NCI-H187 (cell line): ENCODE data around the gene RASGRP1.

ENCODE experiments used
- DNase-seq, 2 experiments: peaks; one replicate each; lab custom pipeline; 2025; lab: John Stamatoyannopoulos, UW

The RASGRP1 gene

DNA sequence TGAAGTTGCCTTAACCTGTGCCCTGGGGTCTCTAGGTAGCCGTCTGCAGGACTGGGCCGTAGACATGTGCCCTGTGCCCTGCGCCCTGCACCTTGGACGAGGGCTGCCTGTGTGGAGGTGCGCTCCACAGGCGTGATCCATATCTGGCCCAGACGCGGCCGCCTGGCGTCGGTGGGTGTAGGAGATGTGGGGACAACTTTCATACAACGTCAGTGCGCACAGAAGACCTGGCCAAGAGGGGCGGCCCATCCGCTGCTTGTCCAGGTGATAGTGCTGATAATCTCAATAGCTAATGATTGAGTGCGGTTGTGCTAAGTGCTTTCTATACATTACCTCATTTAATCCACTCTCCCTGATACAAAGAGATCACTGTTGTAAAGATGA, 665 bp upstream of the RASGRP1 start:
- DNase-seq, result no peak

DNA sequence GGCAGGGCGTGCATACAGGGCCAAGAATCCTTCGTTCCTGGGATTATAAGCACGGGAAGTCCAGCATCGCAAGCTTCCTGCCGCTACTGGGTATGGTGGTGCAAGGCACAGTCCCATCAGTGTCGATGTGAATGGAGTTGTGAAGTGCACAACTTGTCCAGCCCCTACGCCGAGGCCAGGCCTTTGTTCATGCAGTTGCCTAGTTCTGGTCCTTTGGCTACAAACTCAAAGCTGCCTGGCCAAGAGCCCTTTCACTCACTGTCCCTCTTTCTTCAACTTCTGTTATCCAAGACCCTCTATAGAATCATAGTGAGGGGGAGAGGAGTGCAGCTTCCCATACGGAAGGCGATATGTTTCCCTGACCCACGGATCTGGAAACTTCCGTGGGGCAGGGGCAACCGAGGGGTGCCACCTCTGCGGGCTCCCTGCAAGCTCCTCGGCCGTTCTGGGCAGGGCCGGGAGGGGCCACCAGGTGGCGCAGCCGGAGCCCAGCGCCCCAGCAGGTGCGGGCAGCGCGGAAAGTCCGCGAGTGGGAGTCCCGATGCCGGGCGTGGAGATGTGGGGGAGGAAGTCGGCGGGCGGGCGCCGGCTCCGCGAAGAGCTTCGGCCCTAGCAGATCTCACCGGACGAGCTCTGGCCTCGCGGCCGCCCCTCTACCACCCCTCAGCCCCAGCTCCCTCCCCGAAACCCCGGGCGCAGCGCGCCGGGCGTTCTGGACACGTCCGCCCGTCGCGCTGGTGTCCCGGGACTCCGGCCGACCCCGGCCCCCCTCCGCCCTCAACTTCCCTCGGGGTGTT, 693 bp downstream of the RASGRP1 start:
- peak in 1 of 2 experiments; percentile 17 for DNase-seq

DNA sequence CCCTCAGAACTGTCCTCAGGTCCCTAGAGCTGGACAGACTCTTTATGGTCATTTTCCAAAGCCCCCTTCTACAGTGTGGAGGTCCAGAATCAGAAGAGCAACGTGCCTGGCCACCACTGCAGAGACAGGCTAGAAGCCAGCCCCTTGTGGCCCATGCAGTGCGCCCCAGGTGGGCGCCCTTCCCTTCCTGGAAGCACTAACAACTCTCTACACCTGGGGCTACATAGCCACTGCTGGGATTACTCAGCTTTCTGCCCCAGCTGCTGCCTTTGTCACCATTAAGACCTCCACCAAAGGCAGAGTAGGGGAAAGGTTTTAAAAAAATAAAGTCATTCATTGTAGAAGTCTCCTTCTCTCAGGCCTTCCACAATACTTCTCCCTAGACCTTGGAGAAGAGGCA, 2.3 kb downstream of the RASGRP1 start:
- no peak for DNase-seq

GRCh38 chr15:38560456-38560926, 4.1 kb downstream of the RASGRP1 start:
- no peak for DNase-seq

DNA sequence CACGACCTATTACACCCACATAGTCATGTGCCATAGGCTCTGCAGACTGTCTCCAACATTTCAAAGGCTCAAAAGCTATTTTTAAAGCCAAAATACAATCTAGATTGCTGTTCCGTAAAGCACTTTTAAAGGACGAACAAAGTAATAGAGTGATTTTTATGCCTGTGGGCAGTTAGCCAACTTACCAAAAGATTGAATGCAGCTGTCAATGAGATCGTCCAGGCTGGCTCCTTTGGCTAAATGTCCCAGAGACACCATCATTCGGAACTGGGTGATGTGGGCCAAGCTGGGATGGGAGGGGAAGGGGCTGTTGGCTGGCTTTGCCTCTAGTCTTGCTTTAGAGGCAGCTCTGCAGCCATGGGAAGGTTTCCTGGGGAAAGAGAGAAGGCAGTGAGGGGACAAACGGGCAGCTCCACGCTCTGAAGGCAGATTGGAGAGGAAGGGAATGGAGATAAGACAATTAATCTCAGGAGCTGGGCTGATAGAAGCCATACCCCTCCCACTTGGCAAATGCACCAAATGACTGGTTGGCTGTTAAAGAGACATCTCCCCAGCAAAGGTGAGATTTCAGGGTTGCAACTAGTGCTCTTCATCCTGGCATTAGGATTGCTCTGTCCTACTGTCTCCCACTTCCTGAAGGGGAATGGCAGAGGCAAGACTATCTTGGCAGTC, 4.8 kb downstream of the RASGRP1 start:
- no peak for DNase-seq

GRCh38 chr15:38559131-38559530, 5.5 kb downstream of the RASGRP1 start:
- no peak for DNase-seq

- DNase-seq, result no peak
Measured at GRCh38 chr15:38558372-38559059, 6.1 kb downstream of the RASGRP1 start.

DNA sequence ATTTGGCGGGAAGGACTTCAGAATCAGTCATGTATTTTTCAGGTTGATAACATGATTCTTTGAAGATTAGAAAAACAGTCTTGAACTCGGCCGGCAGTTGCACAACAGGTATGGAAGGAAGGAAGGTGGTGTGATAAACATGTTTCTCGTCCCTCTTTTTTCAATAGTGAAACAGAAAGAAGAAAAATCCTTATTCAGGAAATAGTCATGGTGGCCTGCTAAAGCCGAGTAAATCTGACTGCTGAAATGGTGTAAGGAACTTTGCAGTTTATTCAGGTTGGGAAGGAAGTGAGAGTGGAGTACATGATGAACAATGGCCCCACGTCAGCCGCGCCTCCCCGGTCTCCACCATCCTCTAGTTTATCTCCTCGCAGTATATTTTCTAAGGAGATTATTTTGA, 6.7 kb downstream of the RASGRP1 start:
- DNase-seq, result no peak

DNA sequence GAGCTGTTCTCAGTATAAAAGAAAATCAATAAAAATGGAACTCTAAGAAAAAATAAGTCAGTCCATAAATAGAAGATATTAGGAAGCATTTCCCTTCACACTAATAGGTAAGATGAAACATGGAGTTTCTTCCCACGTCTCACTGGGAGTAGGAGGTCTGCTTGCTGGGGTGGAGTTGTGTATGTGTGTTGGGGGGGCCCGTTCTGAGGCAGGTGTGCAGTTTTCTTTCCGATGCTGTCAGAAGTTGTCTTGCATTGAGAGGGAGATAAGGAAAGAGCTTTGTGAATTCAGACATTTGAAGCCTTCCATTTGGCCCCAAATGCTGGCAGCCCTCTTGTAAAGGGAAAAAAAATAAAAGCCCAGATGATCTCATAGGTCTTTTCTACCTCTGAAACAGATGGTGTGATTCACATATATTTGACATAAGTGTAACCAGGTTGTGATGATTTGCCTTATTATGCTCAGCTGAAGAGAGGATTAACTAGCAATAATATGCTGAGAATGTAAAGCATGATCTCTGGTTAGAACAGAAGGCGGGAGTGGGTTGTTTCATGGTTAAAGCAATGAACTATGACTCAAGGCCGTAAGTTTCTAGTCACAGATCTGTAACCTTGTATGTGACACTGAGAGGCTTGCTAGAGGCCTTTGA, 8.8 kb downstream of the RASGRP1 start:
- no peak for DNase-seq

GRCh38 chr15:38554354-38554753, 10.3 kb downstream of the RASGRP1 start:
- DNase-seq, result no peak

GRCh38 chr15:38553071-38553470, 11.5 kb downstream of the RASGRP1 start:
- no peak for DNase-seq

GRCh38 chr15:38551720-38552648, 12.6 kb downstream of the RASGRP1 start:
- no peak for DNase-seq

DNA sequence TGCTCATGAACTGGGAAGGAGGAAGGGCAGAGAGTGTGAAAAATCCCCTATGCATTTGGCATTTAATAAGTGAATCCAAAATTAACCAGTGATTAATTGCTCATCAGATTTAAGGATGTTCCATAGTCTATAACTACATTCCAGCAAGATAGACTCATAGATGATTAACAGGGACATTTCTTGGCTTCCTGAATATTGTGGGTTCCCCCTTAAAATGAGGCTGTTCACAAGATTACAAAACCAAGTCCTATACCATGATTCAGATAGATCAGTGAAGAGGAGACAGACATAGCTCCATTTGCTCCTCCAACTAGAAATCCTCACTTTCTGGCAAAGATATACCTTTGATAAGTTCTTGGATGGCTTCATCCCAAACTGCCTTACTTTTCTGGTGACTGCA, 15.4 kb downstream of the RASGRP1 start:
- no peak for DNase-seq

GRCh38 chr15:38547255-38547997, 17.2 kb downstream of the RASGRP1 start:
- no peak for DNase-seq

- DNase-seq, result no peak
Measured at GRCh38 chr15:38545179-38545578, 19.4 kb downstream of the RASGRP1 start.

DNA sequence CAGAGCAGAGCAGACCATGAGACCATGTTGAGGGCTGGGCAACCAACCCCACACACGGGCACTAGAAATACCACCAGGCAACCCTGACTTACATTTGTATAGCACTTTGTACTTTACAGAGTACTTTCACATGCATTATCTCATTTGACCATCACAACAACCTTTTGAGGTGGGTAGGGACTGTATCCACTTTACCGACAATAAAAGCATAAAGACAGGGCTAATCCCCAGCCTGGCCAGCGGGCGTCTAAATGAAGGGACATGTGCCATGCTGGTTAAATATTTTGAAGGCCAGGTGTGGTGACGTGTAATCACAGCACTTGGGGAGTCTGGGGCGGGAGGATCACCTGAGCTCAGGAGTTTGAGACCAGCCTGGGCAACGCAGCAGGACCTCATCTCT, 23.6 kb downstream of the RASGRP1 start:
- no peak for DNase-seq

GRCh38 chr15:38540510-38540909, 24.1 kb downstream of the RASGRP1 start:
- DNase-seq, result no peak

DNA sequence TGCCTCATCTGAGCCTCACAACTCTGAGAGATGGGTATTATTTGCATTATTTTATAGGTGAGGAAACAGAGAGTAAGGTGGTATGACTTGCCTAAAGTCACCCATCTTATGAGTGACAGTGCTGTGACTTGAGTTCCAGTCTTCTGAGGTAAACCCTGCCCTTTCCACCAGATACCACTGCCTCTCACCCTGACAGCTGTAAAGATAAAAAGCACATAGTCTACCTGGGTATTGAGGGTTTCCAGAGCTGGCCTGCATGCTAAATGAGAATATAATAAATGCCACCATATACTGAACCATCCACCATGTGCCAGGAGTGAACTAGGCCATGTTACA, 25.6 kb downstream of the RASGRP1 start:
- DNase-seq, result no peak

- no peak for DNase-seq
Measured at GRCh38 chr15:38538328-38539007, 26.1 kb downstream of the RASGRP1 start.

DNA sequence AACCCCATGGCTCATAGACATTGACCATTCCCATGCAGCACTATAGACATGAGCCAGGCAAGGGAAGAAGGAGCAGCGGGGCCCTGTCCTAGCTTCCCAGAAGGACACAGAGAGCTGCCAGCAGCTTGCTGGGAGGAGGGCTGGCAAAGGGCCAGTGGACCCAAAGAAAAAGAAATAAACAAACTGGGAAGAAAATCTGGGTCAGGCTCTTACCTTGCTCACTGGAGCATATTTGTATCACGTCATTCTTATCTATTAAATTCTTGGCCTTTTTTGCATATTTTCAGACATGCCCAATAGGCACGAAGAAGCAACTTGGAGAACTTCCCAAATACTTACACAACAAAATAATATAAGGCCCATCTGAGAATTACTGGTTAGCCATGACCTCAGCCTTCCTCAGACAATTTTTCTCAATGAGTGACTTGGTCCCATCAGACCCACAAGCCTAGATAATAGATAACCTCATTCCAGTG, 28.4 kb downstream of the RASGRP1 start:
- DNase-seq, result no peak
